GM12891 (cell line): ENCODE data around the gene IGSF8.

Experiments
- POLR2A ChIP-seq: IDR thresholded peaks from 2 replicates; pipeline ENCODE4 v1.6.1; 2011; ENCODE audit warnings: low read depth, low read length, control low read depth
- POLR2AphosphoS5 ChIP-seq: IDR thresholded peaks from 2 replicates; pipeline ENCODE4 v1.6.1; 2011; ENCODE audit warnings: low read depth, low read length, control low read depth
- POU2F2 ChIP-seq: IDR thresholded peaks from 2 replicates; pipeline ENCODE4 v1.6.1; 2011; ENCODE audit warnings: low read depth, mild to moderate bottlenecking, control low read depth, low read length, moderate library complexity
- SPI1 ChIP-seq: IDR thresholded peaks from 2 replicates; pipeline ENCODE4 v1.6.1; 2011; ENCODE audit warnings: low read depth, low read length, control low read depth

GRCh38 chr1:160121388-160121787 lies 23.0 kb upstream of the IGSF8 start:
- TF ChIP-seq POLR2A (no peak), SPI1 (no peak), POU2F2 (no peak), POLR2AphosphoS5 (no peak)
